GM21515 (cell line): ENCODE data around the gene ROPN1L.

ENCODE experiments used
- ATAC-seq: cut with Tn5 transposase; IDR thresholded peaks from one replicate; pipeline ENCODE4 v1.9.1; 2021; ENCODE audit not compliant: unreplicated experiment

The ROPN1L gene

GRCh38 chr5:10456583-10457420 lies 15.1 kb downstream of the ROPN1L start:
- ATAC-seq = no peak

GRCh38 chr5:10457682-10458574 lies 16.2 kb downstream of the ROPN1L start:
- no peak for ATAC-seq

- no peak for ATAC-seq
These were observed 17.7 kb downstream of the ROPN1L start for GRCh38 chr5:10459080-10460055.

- ATAC-seq = no peak
These were observed 18.7 kb downstream of the ROPN1L start for GRCh38 chr5:10460252-10460906.

- ATAC-seq = no peak
These were observed 19.4 kb downstream of the ROPN1L start for GRCh38 chr5:10461041-10461440.

- no peak for ATAC-seq
These were observed 20.4 kb downstream of the ROPN1L start for GRCh38 chr5:10461904-10462555.

GRCh38 chr5:10463566-10463965 lies 21.9 kb downstream of the ROPN1L start:
- ATAC-seq = no peak

GRCh38 chr5:10464173-10464572 lies 22.5 kb downstream of the ROPN1L start:
- no peak for ATAC-seq

GRCh38 chr5:10465726-10466125 lies 24.0 kb downstream of the ROPN1L start:
- ATAC-seq = no peak

GRCh38 chr5:10466446-10467073 lies 24.9 kb downstream of the ROPN1L start:
- no peak for ATAC-seq

- no peak for ATAC-seq
These were observed 25.9 kb downstream of the ROPN1L start for GRCh38 chr5:10467281-10468198.

- ATAC-seq = no peak
These were observed 26.6 kb downstream of the ROPN1L start for GRCh38 chr5:10468256-10468655.

- ATAC-seq = no peak
These were observed 27.8 kb downstream of the ROPN1L start for GRCh38 chr5:10469253-10470050.

- ATAC-seq = no peak
These were observed 29.0 kb downstream of the ROPN1L start for GRCh38 chr5:10470669-10471068.

GRCh38 chr5:10471677-10472076 lies 30.0 kb downstream of the ROPN1L start:
- ATAC-seq = no peak

- no peak for ATAC-seq
These were observed 32.9 kb downstream of the ROPN1L start for GRCh38 chr5:10474521-10475075.
